ENCODE results near the gene OR4X2.
"Not testable (repeated sequence)": the region's sequence is repeated elsewhere in the genome, so short reads cannot be mapped to it uniquely, and the experiment has no call there.

OR4X2 gene, protein sequence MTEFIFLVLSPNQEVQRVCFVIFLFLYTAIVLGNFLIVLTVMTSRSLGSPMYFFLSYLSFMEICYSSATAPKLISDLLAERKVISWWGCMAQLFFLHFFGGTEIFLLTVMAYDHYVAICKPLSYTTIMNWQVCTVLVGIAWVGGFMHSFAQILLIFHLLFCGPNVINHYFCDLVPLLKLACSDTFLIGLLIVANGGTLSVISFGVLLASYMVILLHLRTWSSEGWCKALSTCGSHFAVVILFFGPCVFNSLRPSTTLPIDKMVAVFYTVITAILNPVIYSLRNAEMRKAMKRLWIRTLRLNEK

DNA sequence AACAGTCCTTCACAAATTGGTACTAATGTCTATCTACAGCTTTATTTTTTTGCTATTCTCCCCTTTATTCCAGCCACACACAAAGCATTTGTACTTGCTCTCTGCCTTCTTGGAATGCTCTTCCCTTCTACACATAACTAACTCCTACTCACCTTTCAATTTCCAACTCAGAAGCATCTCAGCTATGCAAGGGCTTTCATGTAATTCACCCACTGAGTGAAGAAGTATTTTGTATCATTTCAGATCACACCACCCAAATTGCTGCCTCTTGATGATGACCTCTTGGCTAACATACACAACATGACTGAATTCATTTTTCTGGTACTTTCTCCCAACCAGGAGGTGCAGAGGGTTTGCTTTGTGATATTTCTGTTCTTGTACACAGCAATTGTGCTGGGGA lies at the start of gene OR4X2:
OR4X2 (plus strand) TSS at position 301 of the 400 bp plus-strand sequence; CDS start at position 301, 0 bp downstream.
- DNase-seq: no peak

DNA sequence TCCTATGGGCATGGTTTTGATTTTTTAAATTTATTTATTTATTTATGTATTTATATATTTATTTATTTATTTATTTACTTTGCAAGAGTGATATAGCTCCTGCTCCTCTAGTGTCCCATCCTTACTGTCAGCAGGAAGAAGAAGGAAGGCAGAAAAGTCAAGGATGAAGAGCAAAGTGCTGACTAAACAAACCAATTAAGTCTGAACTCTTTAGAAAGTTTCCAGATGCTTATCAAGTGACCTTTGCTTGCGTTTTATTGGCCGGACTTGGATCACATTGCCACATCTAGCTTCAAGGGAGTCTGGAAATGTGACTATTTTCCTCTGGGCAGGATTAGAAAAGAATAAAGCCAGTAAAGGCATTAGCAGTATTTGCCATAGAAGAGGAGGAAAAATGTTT lies 37.0 kb upstream of the OR4X2 start:
- no peak for DNase-seq

DNA sequence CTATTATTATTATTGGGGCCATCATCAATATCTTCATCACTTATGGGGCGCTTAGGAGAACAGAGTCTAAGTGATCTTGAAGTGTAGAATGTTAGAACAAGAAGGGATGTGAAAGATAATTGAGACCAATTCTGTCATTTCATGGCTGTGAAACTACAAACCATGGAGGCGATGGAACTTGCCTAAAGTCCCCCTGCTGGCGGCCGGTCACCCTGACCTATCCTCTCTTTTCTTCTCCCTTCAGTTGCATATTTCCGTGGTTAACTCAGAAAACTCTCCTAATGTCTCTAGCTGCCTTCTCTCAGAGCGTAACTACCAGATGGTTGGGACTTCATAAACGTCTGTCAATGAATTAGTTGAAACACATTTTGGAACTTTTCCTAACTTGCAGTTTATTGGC lies 34.9 kb upstream of the OR4X2 start:
- DNase-seq: no peak

DNA sequence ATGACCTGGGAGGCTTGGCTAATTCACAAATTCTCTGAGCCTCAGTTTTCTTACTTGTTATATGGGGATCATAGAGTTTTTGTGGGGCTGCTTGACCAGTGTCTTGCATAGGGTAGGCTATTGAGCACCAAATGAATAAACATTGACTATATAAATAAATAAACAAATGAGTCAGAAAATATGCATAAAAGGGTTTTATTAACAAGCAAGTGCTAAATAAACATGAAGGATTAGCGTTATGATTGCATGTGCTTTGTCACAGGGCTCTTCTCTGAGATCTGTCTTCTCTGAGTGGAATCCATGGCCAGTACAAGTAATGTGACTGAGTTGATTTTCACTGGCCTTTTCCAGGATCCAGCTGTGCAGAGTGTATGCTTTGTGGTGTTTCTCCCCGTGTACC lies 28.4 kb upstream of the OR4X2 start, which contains the start of gene OR4B1:
OR4B1 (plus strand) TSS at position 301 of the 400 bp plus-strand sequence; CDS start at position 301, 0 bp downstream.
- DNase-seq: no peak

DNA sequence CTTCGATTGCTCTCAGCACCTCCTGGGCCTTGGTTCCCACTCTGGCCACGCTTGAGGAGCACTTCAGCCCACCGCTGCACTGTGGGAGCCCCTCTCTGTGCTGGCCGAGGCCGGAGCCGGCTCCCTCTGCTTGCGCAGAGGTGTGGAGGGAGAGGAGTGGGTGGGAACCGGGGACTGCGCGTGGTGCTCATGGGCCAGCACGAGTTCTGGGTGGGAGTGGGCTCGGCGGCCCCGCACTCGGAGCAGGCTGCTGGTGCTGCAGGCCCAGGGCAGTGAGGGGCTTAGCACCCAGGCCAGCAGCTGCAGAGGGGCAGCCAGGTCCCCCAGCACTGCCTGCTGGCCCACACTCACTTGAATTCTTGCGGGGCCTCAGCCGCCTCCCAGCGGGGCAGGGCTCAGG lies 16.1 kb upstream of the OR4X2 start:
- DNase-seq: no peak

DNA sequence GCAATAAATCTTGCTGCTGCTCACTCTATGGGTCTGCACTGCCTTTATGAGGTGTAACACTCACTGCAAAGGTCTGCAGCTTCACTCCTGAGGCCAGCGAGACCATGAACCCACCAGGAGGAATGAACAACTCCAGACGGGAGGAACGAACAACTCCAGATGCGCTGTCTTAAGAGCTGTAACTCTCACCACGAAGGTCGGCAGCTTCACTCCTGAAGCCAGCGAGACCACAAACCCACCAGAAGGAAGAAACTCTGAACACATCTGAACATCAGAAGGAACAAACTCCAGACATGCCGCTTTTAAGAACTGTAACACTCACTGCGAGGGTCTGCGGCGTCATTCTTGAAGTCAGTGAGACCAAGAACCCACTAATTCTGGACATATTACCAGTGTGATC lies 14.8 kb upstream of the OR4X2 start:
- DNase-seq: not testable (repeated sequence)

DNA sequence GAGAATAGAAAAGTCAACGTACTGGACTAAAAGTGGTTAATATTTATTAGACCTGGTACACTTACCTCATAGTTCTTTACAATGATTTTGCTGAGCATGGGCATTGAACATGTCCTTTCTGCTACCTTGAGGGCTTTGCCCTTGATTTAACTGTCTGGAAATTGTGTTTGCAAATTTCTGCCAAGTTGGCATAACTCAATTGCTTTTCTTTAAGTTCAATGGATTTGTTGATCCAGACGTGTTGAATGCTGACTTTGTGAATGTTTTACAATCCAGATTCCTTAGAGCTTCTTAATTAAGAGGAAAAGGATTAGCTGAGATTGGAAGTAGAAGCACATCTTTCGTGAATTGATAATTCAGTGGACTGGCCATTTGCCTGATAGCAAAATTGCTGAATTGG lies 7.2 kb upstream of the OR4X2 start:
- no peak for DNase-seq

DNA sequence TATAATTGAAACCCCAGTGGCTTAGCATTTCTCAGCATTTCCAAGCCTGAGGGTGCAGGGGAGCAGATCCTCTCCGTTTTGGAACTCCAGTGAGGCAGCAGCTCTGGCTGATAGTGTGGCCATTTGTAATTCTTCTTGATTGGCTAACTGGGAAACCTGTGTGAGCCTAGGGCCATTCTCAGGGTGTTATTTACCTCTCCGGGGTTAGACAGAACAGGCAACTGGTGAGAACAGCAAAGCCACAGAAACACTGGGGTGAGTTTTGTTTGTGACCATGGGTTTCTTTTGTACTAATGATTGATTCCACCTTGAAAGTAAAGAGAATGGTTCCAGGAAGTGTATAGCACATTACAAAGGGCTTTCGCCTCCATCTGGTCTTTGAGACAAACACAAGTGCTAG lies 2.4 kb upstream of the OR4X2 start:
- DNase-seq: no peak

DNA sequence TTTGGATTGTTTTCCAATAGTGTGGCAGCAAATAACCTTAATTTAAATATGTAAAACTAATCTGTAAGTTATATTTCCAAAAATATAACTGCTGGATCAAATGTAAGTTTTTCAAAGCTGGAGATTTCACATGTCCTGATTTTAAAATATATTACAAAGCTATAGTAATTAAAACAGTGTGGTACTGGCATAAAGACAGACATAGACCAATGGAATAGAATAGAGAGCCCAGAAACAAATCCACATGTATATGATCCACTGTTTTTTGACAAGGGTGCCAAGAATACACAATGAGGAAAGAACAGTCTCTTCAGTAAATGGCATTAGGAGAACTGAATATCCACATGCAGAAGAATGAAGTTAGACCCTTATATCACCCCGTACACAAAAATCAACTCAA lies 4.0 kb downstream of the OR4X2 start:
- DNase-seq: no peak

DNA sequence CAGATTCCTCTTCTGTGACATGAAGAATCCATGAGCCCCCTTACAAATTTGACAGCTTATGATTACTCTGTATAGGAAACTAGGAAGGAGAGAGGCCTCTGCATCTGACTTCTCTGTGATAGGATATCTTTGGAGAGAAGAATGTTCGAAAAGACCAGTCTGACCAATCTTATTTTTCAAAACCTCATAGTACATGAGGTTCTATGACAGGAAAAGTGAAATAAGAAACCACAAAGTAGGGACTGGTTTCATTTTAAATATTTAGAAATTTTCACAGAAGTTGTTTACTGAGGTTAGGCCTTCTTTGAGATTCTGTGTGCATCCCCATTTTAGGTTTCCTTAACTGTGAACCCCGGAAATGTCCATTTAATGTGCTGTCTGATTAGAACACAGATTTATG lies 16.7 kb downstream of the OR4X2 start:
- DNase-seq: no peak

DNA sequence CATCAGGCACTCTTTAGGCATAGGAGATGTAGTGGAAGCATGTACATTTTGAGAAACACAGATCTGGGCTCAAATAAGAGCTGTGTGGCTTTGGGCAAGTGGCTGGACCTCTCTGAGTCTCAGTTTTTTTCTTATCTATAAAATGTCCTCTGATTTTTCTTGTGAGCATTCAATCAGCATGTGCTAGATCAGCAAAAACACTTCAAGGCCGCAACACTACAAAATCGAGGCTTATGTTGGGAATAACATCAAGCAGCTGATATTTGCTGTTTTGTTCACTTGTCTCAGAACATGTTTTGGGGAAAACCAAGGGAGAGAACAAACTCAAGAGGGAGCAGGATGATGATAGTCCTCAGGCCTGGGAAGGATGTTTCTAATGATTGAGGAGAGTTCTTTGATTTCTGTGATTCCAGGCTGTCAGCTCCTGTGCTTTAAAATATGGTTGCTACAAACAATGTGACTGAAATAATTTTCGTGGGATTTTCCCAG lies 18.6 kb downstream of the OR4X2 start, which contains the start of gene OR4X1:
OR4X1 (plus strand) TSS at position 439 of the 489 bp plus-strand sequence; CDS start at position 439, 0 bp downstream.
- DNase-seq: no peak

DNA sequence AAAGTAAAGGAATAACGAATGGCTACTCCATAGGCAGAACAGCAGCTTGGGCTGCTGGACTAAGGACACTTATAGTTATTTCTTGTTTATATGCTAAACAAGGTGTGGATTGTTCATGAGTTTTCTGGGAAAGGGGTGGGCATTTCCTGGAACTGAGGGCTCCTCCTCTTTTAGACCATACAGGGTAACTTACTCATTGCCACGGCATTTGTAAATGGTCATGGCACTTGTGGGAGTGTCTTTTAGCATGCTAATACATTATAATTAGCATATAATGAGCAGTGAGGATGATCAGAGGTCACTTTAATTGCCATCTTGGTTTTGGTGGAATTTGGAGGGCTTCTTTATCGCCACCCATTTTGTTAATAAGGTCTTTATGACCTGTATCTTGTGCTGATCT lies 25.7 kb downstream of the OR4X2 start:
- DNase-seq: no peak

DNA sequence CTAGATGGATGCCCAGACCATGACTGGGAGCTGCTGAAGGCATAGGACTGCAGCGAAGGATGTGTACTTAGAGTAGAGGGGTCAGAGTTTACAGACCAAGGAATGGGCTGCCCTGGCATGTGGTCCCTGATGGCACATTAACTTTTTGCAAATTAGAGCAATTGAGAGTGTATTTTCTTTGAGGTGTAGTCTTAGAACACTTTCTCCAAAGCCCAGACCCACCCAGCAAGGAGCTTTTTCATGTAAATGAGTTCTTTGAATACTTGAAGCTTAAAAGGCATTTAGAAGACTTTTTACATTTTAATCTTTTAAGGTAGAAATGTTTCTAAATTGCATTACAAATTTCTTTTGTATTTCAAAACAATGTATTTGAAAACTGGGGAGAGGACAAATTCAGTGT lies 27.7 kb downstream of the OR4X2 start:
- no peak for DNase-seq
